ENCODE measurements around the gene CSHL1. TPM values are rescaled to one million over a fixed set of nuclear protein-coding genes. Genes with fewer than 3 reads are reported as not detected.
"Not testable (repeated sequence)": the region's sequence is repeated elsewhere in the genome, so short reads cannot be mapped to it uniquely, and the experiment has no call there.

Gene CSHL1
- total RNA-seq, 1 experiment from 2014 or later, result not detected

DNA sequence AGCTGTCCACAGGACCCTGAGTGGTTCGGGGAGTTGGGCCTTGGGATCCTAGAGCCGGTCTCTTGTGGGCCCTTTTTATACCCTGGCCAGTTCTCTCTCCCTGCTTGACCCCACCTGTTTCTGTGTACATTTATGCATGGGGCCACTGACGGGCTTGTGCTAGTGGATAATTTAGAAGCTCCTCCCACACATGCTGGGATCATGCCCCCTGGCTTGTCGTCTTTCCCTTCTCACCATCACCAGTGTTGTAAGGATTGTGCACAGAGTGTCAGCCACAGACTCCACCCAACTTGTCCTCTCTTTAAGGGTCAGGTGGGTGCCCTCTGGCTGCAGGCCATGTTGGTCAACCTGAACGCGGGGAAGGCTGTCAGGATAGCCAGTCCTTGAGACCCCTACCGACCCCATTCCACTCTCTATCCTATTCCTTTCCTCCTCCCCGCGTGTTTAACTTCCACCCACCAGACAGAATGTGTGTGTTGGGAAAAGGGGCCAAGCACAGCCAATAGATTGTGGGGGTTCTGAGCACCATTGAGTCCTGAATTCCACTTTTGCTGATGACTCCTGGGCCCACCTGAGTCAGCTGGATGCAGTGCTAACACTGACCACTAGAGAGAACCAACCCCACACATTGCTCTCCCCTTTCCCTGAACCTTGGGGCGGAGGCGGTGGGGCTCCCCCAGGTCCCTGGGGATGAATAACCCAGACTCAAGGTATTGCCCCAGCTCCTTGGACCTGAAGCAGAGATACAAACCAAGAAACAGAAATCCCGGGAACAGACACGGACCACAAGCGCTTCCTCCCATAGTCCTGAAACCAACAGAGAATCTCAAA lies 14.3 kb downstream of the CSHL1 start, which contains the start of gene CSH1:
Gene CSH1, minus strand, starts transcription at position 51 of the 831 bp plus-strand sequence. CDS start 63 bp downstream, outside the sequence.
- peaks cover 21% of the 10 kb centered on the region for H3K27me3 Mint-ChIP-seq (ENCODE audit: insufficient read depth, unreplicated experiment)

DNA sequence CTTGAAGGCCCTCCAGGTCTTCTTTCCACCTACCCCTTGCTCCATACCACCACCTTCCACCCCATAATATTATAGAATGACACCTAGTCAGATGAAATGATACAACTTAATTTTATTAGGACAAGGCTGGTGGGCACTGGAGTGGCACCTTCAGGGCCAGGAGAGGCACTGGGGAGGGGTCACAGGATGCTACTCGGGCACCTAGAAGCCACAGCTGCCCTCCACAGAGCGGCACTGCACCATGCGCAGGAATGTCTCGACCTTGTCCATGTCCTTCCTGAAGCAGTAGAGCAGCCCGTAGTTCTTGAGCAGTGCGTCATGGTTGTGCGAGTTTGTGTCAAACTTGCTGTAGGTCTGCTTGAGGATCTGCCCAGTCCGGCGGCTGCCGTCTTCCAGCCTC lies 16.2 kb downstream of the CSHL1 start:
- CTCF ChIA-PET; H3K36me3 ChIP-seq (ENCODE audit: control insufficient read depth, insufficient read depth, low read length); H3K36me3 Mint-ChIP-seq (ENCODE audit: insufficient read depth, unreplicated experiment); BruUV-seq (replicated peaks); H3K4me3 Mint-ChIP-seq (ENCODE audit: unreplicated experiment); H3K4me1 Mint-ChIP-seq (ENCODE audit: low read depth, unreplicated experiment); POLR2A ChIA-PET; H3K4me1 ChIP-seq; H3K4me3 ChIP-seq (ENCODE audit: low read depth, low read length); intact Hi-C loops (cut with micrococcal nuclease; ENCODE audit: unreplicated experiment); H3K9me3 Mint-ChIP-seq (ENCODE audit: unreplicated experiment); H3K27ac Mint-ChIP-seq (ENCODE audit: unreplicated experiment); H3K27me3 ChIP-seq (replicated peaks; ENCODE audit: control insufficient read depth, insufficient read depth, low read length); H3K9me3 ChIP-seq: not testable (repeated sequence)
- H3K27me3 Mint-ChIP-seq (ENCODE audit: insufficient read depth, unreplicated experiment), result peaks cover 17% of the 10 kb centered on the region
- peak in 1 of 2 experiments; percentile 9 for DNase-seq

More for the DNA sequence above, 14.3 kb downstream of the CSHL1 start, which contains the start of gene CSH1:
- H3K9me3 ChIP-seq; H3K4me1 Mint-ChIP-seq (ENCODE audit: low read depth, unreplicated experiment); H3K9me3 Mint-ChIP-seq (ENCODE audit: unreplicated experiment); BruUV-seq (replicated peaks); H3K4me1 ChIP-seq; H3K4me3 Mint-ChIP-seq (ENCODE audit: unreplicated experiment); intact Hi-C loops (cut with micrococcal nuclease; ENCODE audit: unreplicated experiment); CTCF ChIA-PET; POLR2A ChIA-PET; H3K27me3 ChIP-seq (replicated peaks; ENCODE audit: control insufficient read depth, insufficient read depth, low read length); H3K27ac Mint-ChIP-seq (ENCODE audit: unreplicated experiment); H3K4me3 ChIP-seq (ENCODE audit: low read depth, low read length); H3K36me3 ChIP-seq (ENCODE audit: control insufficient read depth, insufficient read depth, low read length); DNase-seq; H3K36me3 Mint-ChIP-seq (ENCODE audit: insufficient read depth, unreplicated experiment): not testable (repeated sequence)

DNA sequence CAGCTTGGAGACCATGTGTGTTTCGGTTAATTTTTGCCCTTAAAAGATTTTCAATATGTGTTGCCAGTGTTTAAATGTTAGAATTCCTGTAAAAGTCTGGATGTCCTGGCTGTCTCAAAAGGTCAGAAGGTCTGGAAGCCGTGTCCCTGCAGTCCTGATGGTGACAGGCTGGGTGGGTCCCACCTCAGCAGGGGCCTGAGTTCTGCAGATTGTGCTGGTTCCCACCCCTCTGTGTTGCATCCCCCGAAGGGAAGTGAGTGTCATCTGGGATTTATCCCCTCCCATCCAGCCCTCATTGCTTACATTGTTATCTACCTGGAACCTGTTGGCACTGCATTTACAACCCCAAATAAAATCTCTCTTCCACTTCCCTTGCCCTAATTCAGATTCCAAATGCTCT lies 17.0 kb downstream of the CSHL1 start:
- H3K36me3 Mint-ChIP-seq (ENCODE audit: insufficient read depth, unreplicated experiment); H3K4me3 Mint-ChIP-seq (ENCODE audit: unreplicated experiment); H3K9me3 Mint-ChIP-seq (ENCODE audit: unreplicated experiment); H3K27me3 ChIP-seq (replicated peaks; ENCODE audit: control insufficient read depth, insufficient read depth, low read length); intact Hi-C loops (cut with micrococcal nuclease; ENCODE audit: unreplicated experiment); POLR2A ChIA-PET; H3K4me1 ChIP-seq; BruUV-seq (replicated peaks); H3K27ac Mint-ChIP-seq (ENCODE audit: unreplicated experiment); H3K36me3 ChIP-seq (ENCODE audit: control insufficient read depth, insufficient read depth, low read length); H3K9me3 ChIP-seq; H3K4me3 ChIP-seq (ENCODE audit: low read depth, low read length): not testable (repeated sequence)
- DNase-seq, result peak in 1 of 2 experiments; percentile 10
- Mint-ChIP-seq H3K27me3 (ENCODE audit: insufficient read depth, unreplicated experiment) (peaks cover 17% of the 10 kb centered on the region), H3K4me1 (ENCODE audit: low read depth, unreplicated experiment) (peaks cover 11% of the 10 kb centered on the region)
- CTCF ChIA-PET, result interaction anchor here (0.6 kb wide), 1 partner anchor 11 kb away, joined by 6 read pairs; no protein-coding TSS in a partner anchor

DNA sequence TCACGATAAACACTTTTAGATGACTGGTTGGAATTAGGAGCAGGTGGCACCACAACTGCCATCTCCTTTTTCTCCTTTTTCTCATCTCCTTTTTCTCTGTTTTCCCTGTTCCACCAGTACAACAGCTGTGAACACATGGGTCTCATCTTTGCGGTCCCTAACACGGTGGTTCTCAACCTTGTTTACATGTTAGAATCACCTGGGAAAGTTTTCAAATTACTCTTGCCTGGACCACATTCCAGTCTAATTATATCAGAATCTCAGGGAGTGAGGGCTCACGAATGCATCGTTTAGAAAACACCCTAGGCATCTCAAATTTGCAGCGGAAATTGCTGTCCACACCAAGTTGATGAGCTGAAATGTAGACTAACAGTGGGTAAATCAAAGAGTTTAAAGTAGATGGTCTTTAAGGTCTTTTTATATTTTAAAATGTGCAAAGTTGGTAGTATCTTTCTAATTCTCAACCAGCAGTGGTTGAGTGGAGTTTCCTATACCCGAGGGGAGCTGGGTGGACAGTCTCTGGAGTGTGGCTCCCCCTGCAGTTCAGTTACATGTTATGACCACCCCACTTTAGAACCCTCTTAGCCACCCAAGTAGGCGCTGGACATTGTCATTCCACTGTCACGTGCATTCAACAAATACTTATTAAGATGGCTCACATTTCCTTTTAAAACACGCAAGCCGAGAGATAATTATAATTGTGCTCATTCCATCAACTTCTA lies 18.6 kb downstream of the CSHL1 start:
- H3K4me1 Mint-ChIP-seq (ENCODE audit: low read depth, unreplicated experiment), result peaks cover 13% of the 10 kb centered on the region
- POLR2A ChIA-PET; H3K27me3 Mint-ChIP-seq (ENCODE audit: insufficient read depth, unreplicated experiment); H3K9me3 Mint-ChIP-seq (ENCODE audit: unreplicated experiment); intact Hi-C loops (cut with micrococcal nuclease; ENCODE audit: unreplicated experiment); H3K4me1 ChIP-seq; H3K27me3 ChIP-seq (replicated peaks; ENCODE audit: control insufficient read depth, insufficient read depth, low read length); H3K4me3 Mint-ChIP-seq (ENCODE audit: unreplicated experiment); H3K36me3 ChIP-seq (ENCODE audit: control insufficient read depth, insufficient read depth, low read length); H3K27ac Mint-ChIP-seq (ENCODE audit: unreplicated experiment); H3K4me3 ChIP-seq (ENCODE audit: low read depth, low read length); H3K36me3 Mint-ChIP-seq (ENCODE audit: insufficient read depth, unreplicated experiment); BruUV-seq (replicated peaks); H3K9me3 ChIP-seq: not testable (repeated sequence)
- DNase-seq, result peak; percentile 37 to 40
- CTCF ChIA-PET, result interaction anchor here (0.6 to 1.2 kb wide), 4 partner anchors 19 to 96 kb away, joined by 3 to 4 read pairs (median 3); no protein-coding TSS in a partner anchor
- TF ChIP-seq, protein P1, sequence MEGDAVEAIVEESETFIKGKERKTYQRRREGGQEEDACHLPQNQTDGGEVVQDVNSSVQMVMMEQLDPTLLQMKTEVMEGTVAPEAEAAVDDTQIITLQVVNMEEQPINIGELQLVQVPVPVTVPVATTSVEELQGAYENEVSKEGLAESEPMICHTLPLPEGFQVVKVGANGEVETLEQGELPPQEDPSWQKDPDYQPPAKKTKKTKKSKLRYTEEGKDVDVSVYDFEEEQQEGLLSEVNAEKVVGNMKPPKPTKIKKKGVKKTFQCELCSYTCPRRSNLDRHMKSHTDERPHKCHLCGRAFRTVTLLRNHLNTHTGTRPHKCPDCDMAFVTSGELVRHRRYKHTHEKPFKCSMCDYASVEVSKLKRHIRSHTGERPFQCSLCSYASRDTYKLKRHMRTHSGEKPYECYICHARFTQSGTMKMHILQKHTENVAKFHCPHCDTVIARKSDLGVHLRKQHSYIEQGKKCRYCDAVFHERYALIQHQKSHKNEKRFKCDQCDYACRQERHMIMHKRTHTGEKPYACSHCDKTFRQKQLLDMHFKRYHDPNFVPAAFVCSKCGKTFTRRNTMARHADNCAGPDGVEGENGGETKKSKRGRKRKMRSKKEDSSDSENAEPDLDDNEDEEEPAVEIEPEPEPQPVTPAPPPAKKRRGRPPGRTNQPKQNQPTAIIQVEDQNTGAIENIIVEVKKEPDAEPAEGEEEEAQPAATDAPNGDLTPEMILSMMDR (IDR thresholded peaks at IDR 0.05; ENCODE audit: insufficient read depth in 1 of 2, low read depth in 1 of 2, low read length in 1 of 2, severe bottlenecking in 1 of 2, unreplicated experiment in 1 of 2), result peak in 1 of 2 experiments; percentile 43
